Activated CD8-positive, alpha-beta memory T cell treated with anti-CD3 and anti-CD28 coated beads, Interleukin-2, amount 10 ng/mL, durations not matched to agents 7 days and 5 days (primary cell): ENCODE results near the gene TMPRSS6. TPM values are rescaled to one million over a fixed set of nuclear protein-coding genes. Genes with fewer than 3 reads are reported as not detected.

Experiments
- ATAC-seq: fragments of 150-1000 bp; cut with Tn5 transposase; one replicate; pipeline ENCODE4 v1.10.0; 2021; ENCODE audit warnings: moderate library complexity
- CTCF ChIA-PET: fragments of 350-600 bp; sonication (Branson Sonifier 250); formaldehyde crosslinking; loops from one replicate; lab custom pipeline; 2021; ENCODE audit warnings: antibody characterized with exemption; lab: Charles Lee
- DNase-seq: peaks from one replicate; pipeline ENCODE4 v3.0.0-alpha.2; 2020
- H3K27ac Mint-ChIP-seq: one replicate; pipeline ENCODE4 v1.8.0; 2021; ENCODE audit warnings: mild to moderate bottlenecking, mixed read lengths
- H3K27me3 Mint-ChIP-seq: one replicate; pipeline ENCODE4 v1.8.0; 2021; ENCODE audit warnings: mixed read lengths
- H3K36me3 Mint-ChIP-seq: one replicate; pipeline ENCODE4 v1.8.0; 2021; ENCODE audit warnings: mild to moderate bottlenecking, mixed read lengths
- H3K4me1 Mint-ChIP-seq: one replicate; pipeline ENCODE4 v1.8.0; 2021; ENCODE audit warnings: mixed read lengths
- H3K4me3 Mint-ChIP-seq: one replicate; pipeline ENCODE4 v1.8.0; 2021; ENCODE audit warnings: mild to moderate bottlenecking, moderate library complexity, mixed read lengths
- H3K9me3 Mint-ChIP-seq: one replicate; pipeline ENCODE4 v1.8.0; 2022; ENCODE audit warnings: low read depth, mixed read lengths
- total RNA-seq, 2 experiments: library from RNA; stranded (reverse); gene quantifications; one replicate each; pipeline ENCODE4 v1.2.3, GENCODE V29; 2021

Gene TMPRSS6
- total RNA-seq, 2 experiments from 2014 or later = 1.3 to 3.3 TPM

DNA sequence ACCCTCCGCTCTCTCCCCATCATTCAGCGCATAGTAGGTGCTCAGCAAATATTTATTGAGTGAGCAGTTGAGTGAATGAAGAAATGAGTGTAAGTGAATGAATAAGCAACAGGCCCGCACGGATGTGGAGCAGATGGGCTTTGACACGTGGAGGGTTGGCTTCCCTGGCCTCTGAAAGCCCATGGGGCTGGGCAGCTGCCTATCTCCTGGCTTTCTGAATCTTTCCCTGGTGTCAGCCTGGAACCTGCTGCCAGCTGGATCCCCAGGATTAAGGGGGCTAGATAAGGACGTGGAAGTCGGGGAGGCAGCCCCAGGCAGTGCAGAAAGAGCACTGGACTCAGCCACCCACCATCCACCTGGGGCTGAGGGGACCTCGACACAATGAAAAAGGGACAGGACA is 27.6 kb upstream of the TMPRSS6 start:
- DNase-seq = no peak
- peak overlapping the region; percentile 57 for H3K27ac Mint-ChIP-seq

DNA sequence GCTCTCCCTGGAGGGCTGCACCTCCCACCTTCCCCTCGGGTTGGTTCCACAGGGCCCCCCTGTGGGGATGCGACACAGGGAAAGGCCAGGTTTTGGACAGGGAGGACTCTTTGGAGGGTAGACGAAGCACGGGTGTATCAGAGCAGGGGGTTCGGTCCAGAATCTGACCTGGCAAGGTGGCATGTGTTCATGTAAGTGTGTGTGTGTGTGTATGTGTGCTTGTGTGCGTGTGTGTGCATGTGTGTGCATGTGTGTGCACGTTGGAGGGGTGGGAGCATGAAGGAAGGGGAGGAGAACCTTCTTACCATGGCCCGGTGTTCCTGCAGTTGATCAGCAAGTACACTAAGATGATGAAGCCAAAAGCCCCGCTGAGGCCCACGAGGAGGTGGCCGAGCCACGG is 25.5 kb upstream of the TMPRSS6 start:
- H3K27ac Mint-ChIP-seq = peak overlapping the region; percentile 52
- DNase-seq (no peak), ATAC-seq (no peak)
- no peaks in the 10 kb centered on the region for H3K27me3 Mint-ChIP-seq
- H3K36me3 Mint-ChIP-seq = peaks cover 78% of the 10 kb centered on the region
- no peaks in the 10 kb centered on the region for H3K9me3 Mint-ChIP-seq
- no peak overlapping the region for H3K4me3 Mint-ChIP-seq
- H3K4me1 Mint-ChIP-seq = peaks cover 74% of the 10 kb centered on the region
- CTCF ChIA-PET = interaction anchor here (0.8 to 0.9 kb wide), 2 partner anchors 11 to 64 kb away, joined by 3 to 6 read pairs; no protein-coding TSS in a partner anchor

More for the DNA sequence above, 27.6 kb upstream of the TMPRSS6 start:
- peaks cover 74% of the 10 kb centered on the region for H3K36me3 Mint-ChIP-seq
- no peak for ATAC-seq
- no peaks in the 10 kb centered on the region for H3K9me3 Mint-ChIP-seq
- H3K27me3 Mint-ChIP-seq = no peaks in the 10 kb centered on the region
- no peak overlapping the region for H3K4me3 Mint-ChIP-seq
- CTCF ChIA-PET = interaction anchor here (0.8 to 2.1 kb wide), 3 partner anchors 11 to 12 kb away, joined by 3 to 9 read pairs (median 4); partner anchors contain the start of gene IL2RB
- H3K4me1 Mint-ChIP-seq = peaks cover 73% of the 10 kb centered on the region

DNA sequence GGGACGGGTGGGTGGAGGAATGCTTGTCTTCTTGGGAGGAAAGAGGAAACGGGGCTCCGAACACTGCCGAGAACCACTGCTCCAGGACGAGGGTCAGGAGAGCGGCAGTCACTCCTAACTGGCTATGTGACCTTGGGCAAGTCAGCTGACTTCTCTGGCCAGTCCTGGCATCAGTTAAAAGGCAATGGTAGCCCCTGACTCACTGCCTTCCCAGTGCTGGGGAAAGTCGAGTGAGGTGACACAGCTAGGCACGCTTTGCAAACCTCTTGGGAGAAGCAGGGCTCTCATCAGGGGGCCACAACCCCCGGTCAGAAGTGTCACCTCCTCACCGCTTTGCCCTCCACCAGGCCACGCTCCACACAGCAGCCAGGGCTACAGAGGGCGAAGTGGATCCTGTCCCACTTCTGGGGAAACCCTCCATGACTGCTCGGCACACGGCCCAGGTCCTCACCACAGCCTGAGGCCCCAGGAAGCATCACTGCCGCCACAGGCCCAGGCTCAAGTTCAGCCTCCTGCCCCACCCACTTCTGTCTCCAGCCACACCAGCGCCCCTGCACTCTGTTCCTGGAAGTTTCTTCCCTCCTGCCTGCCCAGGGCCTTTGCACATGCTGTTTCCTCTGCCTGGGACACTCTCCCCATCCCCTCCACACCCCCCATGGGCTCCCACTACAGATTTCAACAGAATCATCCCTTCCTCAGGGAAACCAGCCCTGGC is 23.9 kb upstream of the TMPRSS6 start:
- CTCF ChIA-PET = interaction anchor here (1.3 to 1.9 kb wide), 4 partner anchors 15 to 54 kb away, joined by 3 to 5 read pairs (median 4); no protein-coding TSS in a partner anchor
- DNase-seq (no peak), ATAC-seq (peak; percentile 21)
- H3K27me3 Mint-ChIP-seq = no peaks in the 10 kb centered on the region
- H3K27ac Mint-ChIP-seq = peak overlapping the region; percentile 65
- peaks cover 75% of the 10 kb centered on the region for H3K36me3 Mint-ChIP-seq
- H3K4me3 Mint-ChIP-seq = no peak overlapping the region
- H3K9me3 Mint-ChIP-seq = no peaks in the 10 kb centered on the region
- H3K4me1 Mint-ChIP-seq = peaks cover 64% of the 10 kb centered on the region

GRCh38 chr22:37132773-37133172 is 23.3 kb upstream of the TMPRSS6 start:
- Mint-ChIP-seq H3K36me3 (peaks cover 71% of the 10 kb centered on the region), H3K9me3 (no peaks in the 10 kb centered on the region), H3K27me3 (no peaks in the 10 kb centered on the region), H3K4me3 (no peak overlapping the region), H3K4me1 (peaks cover 60% of the 10 kb centered on the region), H3K27ac (no peak overlapping the region)
- no peak for ATAC-seq
- no peak for DNase-seq
- CTCF ChIA-PET = interaction anchor here (1.3 to 1.9 kb wide), 4 partner anchors 16 to 53 kb away, joined by 3 to 5 read pairs (median 4); no protein-coding TSS in a partner anchor

- Mint-ChIP-seq H3K27ac (peak overlapping the region; percentile 20), H3K4me1 (peaks cover 54% of the 10 kb centered on the region), H3K36me3 (peaks cover 65% of the 10 kb centered on the region), H3K4me3 (no peak overlapping the region), H3K9me3 (no peaks in the 10 kb centered on the region), H3K27me3 (no peaks in the 10 kb centered on the region)
- ATAC-seq (no peak), DNase-seq (no peak)
- CTCF ChIA-PET = interaction anchor here (1.3 to 1.4 kb wide), 2 partner anchors 19 to 38 kb away, joined by 3 read pairs; no protein-coding TSS in a partner anchor
Measured at GRCh38 chr22:37129866-37130441, 20.4 kb upstream of the TMPRSS6 start.

DNA sequence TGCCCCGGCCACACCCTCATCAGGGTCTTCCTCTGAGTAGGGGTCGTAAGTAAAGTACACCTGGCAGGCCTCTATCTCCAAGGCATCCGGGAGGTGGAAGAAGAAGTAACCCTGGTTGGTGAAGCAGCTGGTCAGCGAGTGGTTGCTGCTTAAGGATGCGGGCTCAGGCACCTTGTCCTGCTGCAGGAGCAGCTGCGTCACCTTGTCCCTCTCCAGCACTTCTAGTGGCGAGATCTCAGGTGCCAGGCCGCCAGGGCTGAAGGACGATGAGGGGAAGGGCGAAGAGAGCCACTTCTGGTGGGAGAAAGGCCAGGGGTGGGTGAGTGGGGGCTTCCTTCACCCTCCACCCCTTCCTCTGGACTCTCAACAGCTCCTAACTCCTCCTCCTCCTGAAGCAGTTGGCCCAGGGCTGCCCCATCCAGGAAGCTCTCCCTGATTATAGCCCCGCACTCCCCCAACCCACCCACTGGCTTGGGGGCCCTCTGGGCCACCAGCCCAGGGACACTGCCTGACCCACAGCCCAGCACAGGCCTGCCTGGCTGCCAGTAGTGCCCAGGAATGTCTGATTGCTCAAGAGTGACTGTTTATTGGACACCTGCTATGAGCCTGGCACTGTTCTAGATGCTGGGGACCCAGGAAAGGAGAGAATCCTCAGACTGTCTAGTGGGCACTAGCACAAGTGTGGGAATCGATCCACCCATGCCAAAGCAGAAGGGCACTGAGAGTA is 19.2 kb upstream of the TMPRSS6 start:
- DNase-seq = no peak
- Mint-ChIP-seq H3K4me1 (peaks cover 56% of the 10 kb centered on the region), H3K27ac (no peak overlapping the region), H3K36me3 (peaks cover 56% of the 10 kb centered on the region), H3K27me3 (no peaks in the 10 kb centered on the region), H3K4me3 (no peak overlapping the region), H3K9me3 (no peaks in the 10 kb centered on the region)
- CTCF ChIA-PET = interaction anchor here (1.1 to 11.0 kb wide), 3 partner anchors 20 to 132 kb away, joined by 3 to 91 read pairs (median 3); no protein-coding TSS in a partner anchor
- no peak for ATAC-seq

DNA sequence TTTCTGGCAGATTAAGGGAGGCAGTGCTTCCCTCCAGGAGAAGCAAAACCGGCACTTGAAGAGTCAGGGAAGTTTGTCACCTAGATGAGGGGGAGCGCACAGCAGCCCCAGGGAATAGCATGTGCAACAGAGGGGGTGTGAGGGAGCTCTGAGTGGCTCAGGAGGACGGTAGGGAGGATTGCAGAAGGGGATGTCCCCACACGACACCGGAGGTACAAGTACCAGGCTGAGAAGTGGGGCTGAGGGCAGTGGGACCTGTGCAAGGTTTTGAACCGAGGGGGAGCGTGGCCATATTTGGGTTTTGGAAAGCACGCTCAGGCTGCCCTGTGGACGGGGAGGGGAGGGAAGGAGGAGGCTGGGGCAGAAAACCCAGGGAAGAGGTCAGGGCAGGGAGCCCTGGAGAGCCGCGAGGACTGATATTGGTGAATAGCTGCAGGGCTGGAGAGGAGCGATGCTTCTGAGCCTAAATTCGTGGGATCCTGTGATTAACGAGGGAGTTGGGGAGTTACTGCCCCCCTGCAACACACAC is 17.9 kb upstream of the TMPRSS6 start:
- H3K27ac Mint-ChIP-seq = peak overlapping the region; percentile 76
- peaks cover 57% of the 10 kb centered on the region for H3K4me1 Mint-ChIP-seq
- no peak overlapping the region for H3K4me3 Mint-ChIP-seq
- H3K36me3 Mint-ChIP-seq = peaks cover 46% of the 10 kb centered on the region
- ATAC-seq = no peak
- H3K27me3 Mint-ChIP-seq = no peaks in the 10 kb centered on the region
- no peak for DNase-seq
- CTCF ChIA-PET = interaction anchor here (1.0 to 11.0 kb wide), 12 partner anchors 9 to 133 kb away, joined by 3 to 137 read pairs (median 6); partner anchors contain the start of gene IL2RB
- no peaks in the 10 kb centered on the region for H3K9me3 Mint-ChIP-seq

GRCh38 chr22:37126882-37127281 is 17.4 kb upstream of the TMPRSS6 start:
- Mint-ChIP-seq H3K27ac (peak overlapping the region; percentile 76), H3K27me3 (no peaks in the 10 kb centered on the region), H3K9me3 (no peaks in the 10 kb centered on the region), H3K4me3 (no peak overlapping the region), H3K36me3 (peaks cover 43% of the 10 kb centered on the region), H3K4me1 (peaks cover 58% of the 10 kb centered on the region)
- DNase-seq = peak; percentile 57
- CTCF ChIA-PET = interaction anchor here (1.0 to 11.0 kb wide), 12 partner anchors 10 to 72 kb away, joined by 3 to 137 read pairs (median 6); partner anchors contain the start of gene IL2RB
- ATAC-seq = no peak

DNA sequence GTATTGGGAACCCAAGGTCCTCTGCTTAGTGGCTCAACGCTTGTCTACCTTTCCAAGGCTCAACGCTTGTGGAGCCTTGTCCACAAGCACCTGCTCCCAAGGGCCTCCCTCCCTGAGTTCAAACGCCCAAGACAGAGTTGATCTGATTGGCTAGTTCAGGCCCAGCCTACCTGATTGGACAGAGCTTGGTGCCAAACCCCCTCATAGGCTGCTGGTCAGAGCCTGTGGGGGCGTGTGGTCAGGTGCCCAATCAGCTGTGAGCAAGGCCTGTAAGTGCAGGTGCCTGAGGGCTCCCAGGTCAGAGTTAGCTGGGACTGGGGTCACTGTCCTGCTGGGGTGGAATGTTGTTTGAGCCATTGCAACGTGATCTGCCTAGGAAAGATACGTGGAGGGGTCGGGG is 16.9 kb upstream of the TMPRSS6 start:
- Mint-ChIP-seq H3K36me3 (peaks cover 40% of the 10 kb centered on the region), H3K4me1 (peaks cover 61% of the 10 kb centered on the region), H3K4me3 (no peak overlapping the region), H3K27me3 (no peaks in the 10 kb centered on the region), H3K27ac (peak overlapping the region; percentile 76), H3K9me3 (no peaks in the 10 kb centered on the region)
- CTCF ChIA-PET = interaction anchor here (1.0 to 11.0 kb wide), 11 partner anchors 10 to 73 kb away, joined by 3 to 137 read pairs (median 6); partner anchors contain the start of gene IL2RB
- ATAC-seq (no peak), DNase-seq (peak; percentile 56)

GRCh38 chr22:37123649-37124048 is 14.1 kb upstream of the TMPRSS6 start:
- DNase-seq (no peak), ATAC-seq (no peak)
- Mint-ChIP-seq H3K4me3 (no peak overlapping the region), H3K27me3 (no peaks in the 10 kb centered on the region), H3K4me1 (peaks cover 71% of the 10 kb centered on the region), H3K36me3 (peaks cover 36% of the 10 kb centered on the region), H3K9me3 (no peaks in the 10 kb centered on the region), H3K27ac (peak overlapping the region; percentile 99)
- CTCF ChIA-PET = interaction anchor here (1.8 to 11.0 kb wide), 7 partner anchors 18 to 75 kb away, joined by 7 to 137 read pairs (median 17); partner anchors contain the start of genes IL2RB and KCTD17

GRCh38 chr22:37122598-37123180 is 13.2 kb upstream of the TMPRSS6 start:
- DNase-seq (no peak), ATAC-seq (no peak)
- no peaks in the 10 kb centered on the region for H3K9me3 Mint-ChIP-seq
- H3K4me3 Mint-ChIP-seq = peak overlapping the region; percentile 70
- peaks cover 77% of the 10 kb centered on the region for H3K4me1 Mint-ChIP-seq
- CTCF ChIA-PET = interaction anchor here (0.9 to 11.0 kb wide), 17 partner anchors 12 to 346 kb away, joined by 3 to 137 read pairs (median 7); partner anchors contain the start of genes IFT27, IL2RB and KCTD17
- H3K27ac Mint-ChIP-seq = peak overlapping the region; percentile 99
- no peaks in the 10 kb centered on the region for H3K27me3 Mint-ChIP-seq
- H3K36me3 Mint-ChIP-seq = peaks cover 36% of the 10 kb centered on the region
